Psoas muscle (tissue), 8 donors: ENCODE data around the gene DUS3L. TPM values are rescaled to one million over a fixed set of nuclear protein-coding genes. Genes with fewer than 3 reads are reported as not detected.

ENCODE experiments used
- ATAC-seq, 4 donors: fragments of 200-7000 bp; cut with Tn5 transposase; one replicate each; pipeline ENCODE4 v1.9.1; 2020; ENCODE audit warnings: moderate library complexity in 3 of 4, mild to moderate bottlenecking in 2 of 4
- DNase-seq, 2 donors: peaks; one replicate each; pipeline ENCODE4 v3.0.0-alpha.2; 2020
- H3K27ac ChIP-seq: fragments of 200-600 bp; one replicate; pipeline ENCODE4 v1.8.0; 2022
- H3K27me3 ChIP-seq, 3 donors: fragments of 200-600 bp in 1 of 3; one replicate each; pipeline versions ENCODE4 v1.6.1 to v1.8.0; 2013 to 2022; ENCODE audit warnings: low read length in 2 of 3, mild to moderate bottlenecking in 2 of 3, moderate library complexity in 1 of 3; ENCODE audit not compliant: insufficient read depth in 3 of 3
- H3K36me3 ChIP-seq, 2 donors: fragments of 200-600 bp in 1 of 2; one replicate each; pipeline versions ENCODE4 v1.6.1 to v1.8.0; 2013 to 2022; ENCODE audit warnings: low read depth in 1 of 2, mild to moderate bottlenecking in 1 of 2, moderate library complexity in 1 of 2; ENCODE audit not compliant: insufficient read depth in 1 of 2
- H3K4me1 ChIP-seq: fragments of 200-600 bp; one replicate; pipeline ENCODE4 v1.8.0; 2022
- H3K4me3 ChIP-seq: fragments of 200-600 bp; one replicate; pipeline ENCODE4 v1.8.0; 2022; ENCODE audit warnings: mild to moderate bottlenecking
- H3K9me3 ChIP-seq: fragments of 200-600 bp; one replicate; pipeline ENCODE4 v1.8.0; 2022
- CTCF ChIP-seq: fragments of 200-600 bp; IDR thresholded peaks from one replicate; pipeline ENCODE4 v1.8.0; 2022; ENCODE audit warnings: antibody characterized with exemption
- WGBS, 3 donors: extraction: QIAGEN DNeasy Blood & Tissue Kit; methylation state at CpG; one replicate each; pipeline versions ENCODE4 v1.1.6 to v1.1.7; 2013; 5-methylcytosine and 5-hydroxymethylcytosine counted together
- intact Hi-C, 2 donors: fragments of 100-400 bp; cut with DNase I; formaldehyde crosslinking; loops; one replicate each; pipeline versions ENCODE4 v1.11.0 to v1.14.2; 2022
- polyA plus RNA-seq, 3 donors: library from polyadenylated mRNA; stranded (reverse); fragments of 200-250 nt; gene quantifications; one replicate each; pipeline ENCODE4 v1.2.3, GENCODE V29; 2013
- total RNA-seq, 4 donors: library from RNA; stranded (reverse); fragmentation: NEBNext Ultra II Directional in 2 of 4; extraction: Animal tissue kit (Norgen Biotek cat#: 25700) in 2 of 4; gene quantifications; one replicate each; pipeline versions ENCODE4 v1.2.1 to v1.2.4, GENCODE V29; 2021 to 2023
- donor health status: healthy with polysubstance abuse.
- donor health status: DM: no; HTN: no; CAD: no; lungs with moderate emphysema.
- donor health status: Bipolar disorder and iron deficiency.
- donor health status: healthy.
- donor health status: DM: yes; HTN: yes; CAD: no.
- donor health status: DM: no; HTN: no; CAD: no.
- donor health status: DM: no; HTN: no; CAD: no.
- donor health status: DM: yes; HTN: yes; CAD: no.

The DUS3L gene
- total and polyA plus RNA-seq, 7 donors = 13.4 to 40.1 (median 23.2) TPM

GRCh38 chr19:5789351-5789761 is 1.6 kb downstream of the DUS3L start:
- intact Hi-C loops = no loop called here
- H3K36me3 ChIP-seq = peaks cover 4 to 58% of the 10 kb centered on the region in 2 donors
- TF ChIP-seq CTCF = no peak
- H3K27me3 ChIP-seq = no peaks in the 10 kb centered on the region
- H3K4me3 ChIP-seq = no peak overlapping the region
- H3K27ac ChIP-seq = no peak overlapping the region
- peaks cover 7% of the 10 kb centered on the region for H3K4me1 ChIP-seq
- H3K9me3 ChIP-seq = no peaks in the 10 kb centered on the region
- 94 to 96% (median 95%) methylated on average over 38 to 39 of the region's 39 CpGs for WGBS, 3 donors
- DNase-seq (no peak), ATAC-seq (no peak)

GRCh38 chr19:5788422-5788821 is 2.5 kb downstream of the DUS3L start:
- intact Hi-C loops = no loop called here

GRCh38 chr19:5787409-5788182 is 3.4 kb downstream of the DUS3L start:
- WGBS, 3 donors = 87 to 89% (median 89%) methylated on average over 39 of the region's 39 CpGs
- Histone ChIP-seq H3K27ac (no peak overlapping the region), H3K36me3 (peaks cover 4 to 66% of the 10 kb centered on the region in 2 donors), H3K4me3 (no peak overlapping the region), H3K27me3 (no peaks in the 10 kb centered on the region), H3K9me3 (no peaks in the 10 kb centered on the region), H3K4me1 (peaks cover 7% of the 10 kb centered on the region)
- DNase-seq (no peak), ATAC-seq (no peak)
- no peak for TF ChIP-seq CTCF
- intact Hi-C loops = no loop called here

More at GRCh38 chr19:5788422-5788821, 2.5 kb downstream of the DUS3L start:
- DNase-seq = no peak
- 80 to 96% (median 89%) methylated on average over 5 of the region's 5 CpGs for WGBS, 3 donors
- Histone ChIP-seq H3K4me3 (no peak overlapping the region), H3K9me3 (no peaks in the 10 kb centered on the region), H3K27ac (no peak overlapping the region), H3K4me1 (peaks cover 7% of the 10 kb centered on the region), H3K36me3 (peaks cover 4 to 66% of the 10 kb centered on the region in 2 donors), H3K27me3 (no peaks in the 10 kb centered on the region)
- TF ChIP-seq CTCF = no peak
- no peak for ATAC-seq

- Histone ChIP-seq H3K27ac (no peak overlapping the region), H3K4me1 (peaks cover 7% of the 10 kb centered on the region), H3K9me3 (no peaks in the 10 kb centered on the region), H3K4me3 (no peak overlapping the region), H3K27me3 (no peaks in the 10 kb centered on the region), H3K36me3 (peaks cover 4 to 66% of the 10 kb centered on the region in 2 donors)
- ATAC-seq (no peak), DNase-seq (no peak)
- 86 to 88% (median 88%) methylated on average over 39 to 44 of the region's 44 CpGs for WGBS, 3 donors
- TF ChIP-seq CTCF = no peak
- intact Hi-C loops = no loop called here
These were observed 4.2 kb downstream of the DUS3L start for GRCh38 chr19:5786593-5787408.
